Fibroblast of lung (primary cell): ENCODE data around the gene CCDC92B. TPM values are rescaled to one million over a fixed set of nuclear protein-coding genes. Genes with fewer than 3 reads are reported as not detected.

Experiments
- DNase-seq, 2 donors: peaks; one replicate each; pipeline versions ENCODE4 v3.0.0 to v3.0.0-alpha.2; 2010; ENCODE audit warnings: low read depth in 2 of 2
- H2AFZ ChIP-seq: 2 replicates; pipeline ENCODE4 v1.5.1; 2012; ENCODE audit warnings: low read length, control low read depth, inconsistent platforms
- H3K27ac ChIP-seq: 2 replicates; pipeline ENCODE4 v1.5.1; 2011; ENCODE audit warnings: low read length, control low read depth; ENCODE audit not compliant: insufficient read depth
- H3K27me3 ChIP-seq: 2 replicates; pipeline ENCODE4 v1.5.1; 2011; ENCODE audit warnings: mild to moderate bottlenecking, low read length; ENCODE audit not compliant: control insufficient read depth, insufficient read depth
- H3K36me3 ChIP-seq: 2 replicates; pipeline ENCODE4 v1.5.1; 2011; ENCODE audit warnings: low read length; ENCODE audit not compliant: control insufficient read depth, insufficient read depth
- H3K4me1 ChIP-seq: 2 replicates; pipeline ENCODE4 v1.5.1; 2011; ENCODE audit warnings: low read length; ENCODE audit not compliant: control insufficient read depth, insufficient read depth; ENCODE audit errors: extremely low read depth
- H3K4me2 ChIP-seq: 2 replicates; pipeline ENCODE4 v1.5.1; 2011; ENCODE audit warnings: low read length, control low read depth; ENCODE audit not compliant: insufficient read depth; ENCODE audit errors: extremely low read depth
- H3K4me3 ChIP-seq, 4 experiments: fragments of 200-600 bp in 1 of 4; sonication (generic) in 1 of 4; replicated peaks in 1 of 4; 2 replicates each; pipeline ENCODE4 v1.5.1; 2011 to 2016; ENCODE audit warnings: low read length in 4 of 4, low read depth in 3 of 4, mild to moderate bottlenecking in 3 of 4, control low read depth in 2 of 4, inconsistent platforms in 1 of 4, mixed read lengths in 1 of 4; ENCODE audit not compliant: insufficient read depth in 1 of 4; ENCODE audit errors: control extremely low read depth in 1 of 4
- H3K79me2 ChIP-seq: 2 replicates; pipeline ENCODE4 v1.5.1; 2012; ENCODE audit warnings: mild to moderate bottlenecking, low read length, inconsistent platforms; ENCODE audit not compliant: control insufficient read depth, insufficient read depth
- H3K9ac ChIP-seq: 2 replicates; pipeline ENCODE4 v1.5.1; 2011; ENCODE audit warnings: mild to moderate bottlenecking, low read length, control low read depth; ENCODE audit not compliant: insufficient read depth
- H3K9me3 ChIP-seq: 2 replicates; pipeline ENCODE4 v1.5.1; 2012; ENCODE audit warnings: low read depth, low read length; ENCODE audit not compliant: control insufficient read depth, insufficient read depth
- H4K20me1 ChIP-seq: 2 replicates; pipeline ENCODE4 v1.5.1; 2011; ENCODE audit warnings: low read length; ENCODE audit not compliant: control insufficient read depth, insufficient read depth; ENCODE audit errors: extremely low read depth
- CTCF ChIP-seq, 2 donors: IDR thresholded peaks in 1 of 2; conservative IDR thresholded peaks in 1 of 2; 1 replicate in 1 of 2; 2 replicates in 1 of 2; pipeline ENCODE4 v1.5.1; 2011 to 2012; ENCODE audit warnings: low read length in 2 of 2, control low read depth in 1 of 2, inconsistent platforms in 1 of 2, low read depth in 1 of 2, mild to moderate bottlenecking in 1 of 2
- EZH2 ChIP-seq: IDR thresholded peaks from 2 replicates; pipeline ENCODE4 v1.5.1; 2012; ENCODE audit warnings: low read length, control low read depth, mild to moderate bottlenecking; ENCODE audit errors: missing control alignments
- polyA plus RNA-seq, 2 donors: library from polyadenylated mRNA; depleted of rRNA in 1 of 2; stranded (reverse) in 1 of 2; unstranded in 1 of 2; fragments of >200 nt; gene quantifications; 2 replicates each; pipeline ENCODE4 v1.2.1, GENCODE V29; 2011 to 2012; ENCODE audit warnings: missing spikeins in 1 of 2
- total RNA-seq: library from RNA; depleted of rRNA; stranded (reverse); fragments of >200 nt; gene quantifications from 2 replicates; pipeline ENCODE4 v1.2.1, GENCODE V29; 2014

CCDC92B gene
- total and polyA plus RNA-seq, 2 donors (not counting 1 experiment from before 2014, with no cell fraction given): not detected

- no peak overlapping the region for H2AFZ ChIP-seq
- H3K27me3 ChIP-seq: peaks cover 3% of the 10 kb centered on the region
- H3K79me2 ChIP-seq: no peaks in the 10 kb centered on the region
- H3K4me2 ChIP-seq: no peak overlapping the region
- H3K9ac ChIP-seq: no peak overlapping the region
- no peak overlapping the region for H3K27ac ChIP-seq
- H3K4me1 ChIP-seq: no peaks in the 10 kb centered on the region
- TF ChIP-seq CTCF (conservative IDR thresholded peaks at IDR 0.05 in 1 of 2, IDR thresholded peaks at IDR 0.05 in 1 of 2; ENCODE audit: low read depth in 1 of 2, low read length in 2 of 2) (no peak), EZH2 (no peak)
- DNase-seq: no peak
- H4K20me1 ChIP-seq: no peaks in the 10 kb centered on the region
- no peaks in the 10 kb centered on the region for H3K36me3 ChIP-seq
- H3K9me3 ChIP-seq: no peaks in the 10 kb centered on the region
- H3K4me3 ChIP-seq: no peak overlapping the region
These were observed 48.2 kb upstream of the CCDC92B start for GRCh38 chr17:2797637-2798036.

GRCh38 chr17:2797226-2797625, 47.8 kb upstream of the CCDC92B start:
- Histone ChIP-seq H3K79me2 (no peaks in the 10 kb centered on the region), H3K9me3 (no peaks in the 10 kb centered on the region), H3K27me3 (peaks cover 3% of the 10 kb centered on the region), H3K4me1 (no peaks in the 10 kb centered on the region), H2AFZ (no peak overlapping the region), H4K20me1 (no peaks in the 10 kb centered on the region), H3K9ac (no peak overlapping the region), H3K36me3 (no peaks in the 10 kb centered on the region), H3K4me3 (no peak overlapping the region), H3K4me2 (no peak overlapping the region), H3K27ac (no peak overlapping the region)
- DNase-seq: no peak
- TF ChIP-seq EZH2 (no peak), CTCF (conservative IDR thresholded peaks at IDR 0.05 in 1 of 2, IDR thresholded peaks at IDR 0.05 in 1 of 2; ENCODE audit: low read depth in 1 of 2, low read length in 2 of 2) (no peak)

GRCh38 chr17:2796164-2797125, 47.0 kb upstream of the CCDC92B start, which contains the start of gene RAP1GAP2:
RAP1GAP2 (plus strand) TSS chr17:2796438; CDS start chr17:2796528, 90 bp downstream.
- no peaks in the 10 kb centered on the region for H3K9me3 ChIP-seq
- no peaks in the 10 kb centered on the region for H3K79me2 ChIP-seq
- H3K4me1 ChIP-seq: no peaks in the 10 kb centered on the region
- no peak within 1 kb of the TSS for H3K9ac ChIP-seq
- DNase-seq: no peak
- no peak within 1 kb of the TSS for H3K4me3 ChIP-seq
- no peaks in the 10 kb centered on the region for H3K36me3 ChIP-seq
- peaks cover 3% of the 10 kb centered on the region for H3K27me3 ChIP-seq
- H3K4me2 ChIP-seq: no peak within 1 kb of the TSS
- TF ChIP-seq CTCF (conservative IDR thresholded peaks at IDR 0.05 in 1 of 2, IDR thresholded peaks at IDR 0.05 in 1 of 2; ENCODE audit: low read depth in 1 of 2, low read length in 2 of 2) (no peak), EZH2 (no peak)
- H4K20me1 ChIP-seq: no peaks in the 10 kb centered on the region
- no peak within 1 kb of the TSS for H2AFZ ChIP-seq
- H3K27ac ChIP-seq: no peak within 1 kb of the TSS
